H1 (cell line): ENCODE results near the gene MNS1. TPM values are rescaled to one million over a fixed set of nuclear protein-coding genes. Genes with fewer than 3 reads are reported as not detected.
"Not testable (repeated sequence)": the region's sequence is repeated elsewhere in the genome, so short reads cannot be mapped to it uniquely, and the experiment has no call there.

ENCODE experiments used
- CTCF ChIA-PET: fragments of 300-600 bp; sonication (Branson Sonifier 250); formaldehyde crosslinking; loops from one replicate; lab custom pipeline; 2021; ENCODE audit not compliant: partially characterized antibody; lab: Charles Lee
- POLR2A ChIA-PET: fragments of 300-600 bp; sonication (Branson Sonifier 250); formaldehyde crosslinking; loops from one replicate; lab custom pipeline; 2021; ENCODE audit warnings: inconsistent platforms; ENCODE audit not compliant: partially characterized antibody; lab: Charles Lee
- DNase-seq, 2 experiments: peaks; one replicate each; pipeline versions ENCODE4 v3.0.0 to v3.0.0-alpha.2; 2010 to 2022; ENCODE audit warnings: low spot score in 2 of 2, low read depth in 1 of 2, mixed read lengths in 1 of 2
- FAIRE-seq: peaks from 2 replicates; lab custom pipeline; 2011; peaks lifted over from hg19 to GRCh38; lab: Jason Lieb, UNC
- H2AFZ ChIP-seq: 2 replicates; pipeline ENCODE4 v1.8.1; 2012; ENCODE audit warnings: low read length, inconsistent platforms
- H2AK5ac ChIP-seq: 2 replicates; pipeline ENCODE4 v1.6.1; 2013; ENCODE audit warnings: low read depth, low read length
- H2BK120ac ChIP-seq: replicated peaks from 2 replicates; pipeline ENCODE3; 2013; ENCODE audit warnings: low read depth, low read length, inconsistent platforms
- H2BK12ac ChIP-seq: 2 replicates; pipeline ENCODE4 v1.6.1; 2013; ENCODE audit warnings: low read depth, low read length
- H2BK15ac ChIP-seq: 2 replicates; pipeline ENCODE4 v1.6.1; 2013; ENCODE audit warnings: low read length
- H2BK20ac ChIP-seq: 2 replicates; pipeline ENCODE4 v1.6.1; 2013; ENCODE audit warnings: low read length
- H2BK5ac ChIP-seq: 2 replicates; pipeline ENCODE4 v1.6.1; 2013; ENCODE audit warnings: low read depth, low read length
- H3K14ac ChIP-seq: 2 replicates; pipeline ENCODE4 v1.6.1; 2013; ENCODE audit warnings: inconsistent platforms; ENCODE audit not compliant: insufficient read length
- H3K18ac ChIP-seq: 2 replicates; pipeline ENCODE4 v1.6.1; 2013; ENCODE audit warnings: low read length; ENCODE audit errors: extremely low read depth
- H3K23ac ChIP-seq: 2 replicates; pipeline ENCODE4 v1.6.1; 2013; ENCODE audit warnings: inconsistent platforms; ENCODE audit not compliant: insufficient read length
- H3K23me2 ChIP-seq: 2 replicates; pipeline ENCODE4 v1.6.1; 2013; ENCODE audit warnings: low read depth, low read length
- H3K27ac ChIP-seq: 2 replicates; pipeline ENCODE4 v1.6.1; 2011; ENCODE audit warnings: low read depth, low read length, inconsistent platforms
- H3K27me3 ChIP-seq, 4 experiments: replicated peaks in 1 of 4; 1 replicate in 1 of 4; 2 replicates in 3 of 4; pipeline versions ENCODE4 v1.6.1 to v1.8.1; 2011 to 2013; ENCODE audit warnings: low read length in 3 of 4, mild to moderate bottlenecking in 3 of 4, inconsistent platforms in 2 of 4, mixed read lengths in 2 of 4, moderate library complexity in 1 of 4; ENCODE audit not compliant: control insufficient read depth in 3 of 4, insufficient read depth in 3 of 4; ENCODE audit errors: extremely low read depth in 1 of 4
- H3K36me3 ChIP-seq, 4 experiments: 2 replicates each; pipeline versions ENCODE4 v1.6.1 to v1.8.1; 2011 to 2013; ENCODE audit warnings: mild to moderate bottlenecking in 4 of 4, low read length in 3 of 4, moderate library complexity in 2 of 4, control low read depth in 1 of 4, inconsistent platforms in 1 of 4; ENCODE audit not compliant: insufficient read depth in 4 of 4, control insufficient read depth in 2 of 4
- H3K4ac ChIP-seq: replicated peaks from 2 replicates; pipeline ENCODE3; 2013; ENCODE audit warnings: low read length, low read depth, mixed read lengths, inconsistent platforms; ENCODE audit not compliant: insufficient read length
- H3K4me1 ChIP-seq, 4 experiments: replicated peaks in 1 of 4; 1 replicate in 1 of 4; 2 replicates in 3 of 4; pipeline versions ENCODE4 v1.6.1 to v1.8.1; 2011 to 2013; ENCODE audit warnings: low read length in 3 of 4, inconsistent platforms in 2 of 4, mixed read lengths in 1 of 4; ENCODE audit not compliant: insufficient read depth in 4 of 4, control insufficient read depth in 3 of 4
- H3K4me2 ChIP-seq, 2 experiments: 2 replicates each; pipeline versions ENCODE4 v1.6.1 to v1.8.1; 2011 to 2013; ENCODE audit warnings: low read depth in 2 of 2, low read length in 2 of 2, control low read depth in 1 of 2, inconsistent platforms in 1 of 2, mild to moderate bottlenecking in 1 of 2; ENCODE audit not compliant: insufficient read depth in 1 of 2
- H3K4me3 ChIP-seq, 4 experiments: fragments of 200-600, 300-600 bp in 1 of 4; sonication (generic), shearing (Covaris generic), sonication (Bioruptor Twin) in 1 of 4; 2 replicates each; pipeline versions ENCODE4 v1.5.1 to v1.8.1; 2011 to 2016; ENCODE audit warnings: low read length in 4 of 4, low read depth in 3 of 4, control low read depth in 2 of 4, inconsistent platforms in 2 of 4, mild to moderate bottlenecking in 2 of 4, mixed read lengths in 1 of 4, moderate library complexity in 1 of 4; ENCODE audit not compliant: insufficient read depth in 2 of 4; ENCODE audit errors: extremely low read depth in 1 of 4
- H3K56ac ChIP-seq: replicated peaks from 2 replicates; pipeline ENCODE3; 2013; ENCODE audit warnings: low read depth, mild to moderate bottlenecking, mixed read lengths, low read length, inconsistent platforms; ENCODE audit not compliant: insufficient read length
- H3K79me1 ChIP-seq: 2 replicates; pipeline ENCODE4 v1.6.1; 2013; ENCODE audit warnings: low read depth, low read length, control low read depth
- H3K79me2 ChIP-seq, 2 experiments: 2 replicates each; pipeline versions ENCODE4 v1.6.1 to v1.8.1; 2012 to 2013; ENCODE audit warnings: low read length in 2 of 2, mild to moderate bottlenecking in 2 of 2, inconsistent platforms in 1 of 2; ENCODE audit not compliant: insufficient read depth in 2 of 2, control insufficient read depth in 1 of 2
- H3K9ac ChIP-seq, 4 experiments: replicated peaks in 1 of 4; 1 replicate in 1 of 4; 2 replicates in 3 of 4; pipeline versions ENCODE4 v1.6.1 to v1.8.1; 2011 to 2013; ENCODE audit warnings: low read depth in 3 of 4, low read length in 3 of 4, control low read depth in 2 of 4, mild to moderate bottlenecking in 2 of 4, moderate library complexity in 2 of 4, inconsistent platforms in 1 of 4; ENCODE audit errors: extremely low read depth in 1 of 4
- H3K9me3 ChIP-seq, 2 experiments: 2 replicates each; pipeline versions ENCODE4 v1.6.1 to v1.8.1; 2012 to 2013; ENCODE audit warnings: mild to moderate bottlenecking in 2 of 2, moderate library complexity in 2 of 2, control low read depth in 1 of 2, inconsistent platforms in 1 of 2, low read depth in 1 of 2, low read length in 1 of 2, mixed read lengths in 1 of 2; ENCODE audit not compliant: insufficient read depth in 2 of 2
- H4K20me1 ChIP-seq, 2 experiments: replicated peaks in 1 of 2; 2 replicates each; pipeline versions ENCODE3 to v1.8.1; 2011 to 2013; ENCODE audit warnings: inconsistent platforms in 2 of 2, low read length in 2 of 2, mild to moderate bottlenecking in 1 of 2; ENCODE audit not compliant: insufficient read depth in 2 of 2, control insufficient read depth in 1 of 2
- H4K5ac ChIP-seq: 2 replicates; pipeline ENCODE4 v1.6.1; 2013; ENCODE audit warnings: low read length, low read depth, mixed read lengths, inconsistent platforms; ENCODE audit not compliant: insufficient read length
- H4K8ac ChIP-seq: 2 replicates; pipeline ENCODE4 v1.8.0; 2013; ENCODE audit warnings: mild to moderate bottlenecking, moderate library complexity, low read length, inconsistent platforms; ENCODE audit not compliant: insufficient read depth; ENCODE audit errors: extremely low read depth
- H4K91ac ChIP-seq: replicated peaks from 2 replicates; pipeline ENCODE3; 2013; ENCODE audit warnings: low read length, mixed read lengths, inconsistent platforms; ENCODE audit not compliant: insufficient read length
- JUN ChIP-seq: IDR thresholded peaks from 2 replicates; pipeline ENCODE4 v1.6.1; 2011; ENCODE audit warnings: low read depth, mild to moderate bottlenecking, improper control_type of control experiment, low read length
- WGBS, 2 experiments: shearing (Covaris generic) in 1 of 2; methylation state at CpG; one replicate each; pipeline versions ENCODE4 v1.1.6 to v1.1.7; 2013 to 2015; ENCODE audit warnings: low lambda C conversion rate in 2 of 2, mixed read lengths in 2 of 2, inconsistent platforms in 1 of 2, low coverage in 1 of 2, missing lambda C conversion rate in 1 of 2; ENCODE audit not compliant: insufficient replicate concordance in 2 of 2, insufficient coverage in 1 of 2, insufficient read length in 1 of 2; ENCODE audit errors: extremely low coverage in 1 of 2, missing lambda C conversion rate in 1 of 2; 5-methylcytosine and 5-hydroxymethylcytosine counted together
- polyA plus RNA-seq, 7 experiments: library from polyadenylated mRNA; depleted of rRNA in 3 of 7; stranded (reverse) in 5 of 7; unstranded in 2 of 7; fragments of >200 nt in 5 of 7; fragments of 200-250 nt in 2 of 7; gene quantifications; 1 replicate in 5 of 7; 2 replicates in 1 of 7; 4 replicates in 1 of 7; pipeline versions ENCODE4 v1.2.1 to v1.2.3, GENCODE V29; 2011 to 2013; ENCODE audit warnings: missing spikeins in 2 of 7, mixed read lengths in 2 of 7
- total RNA-seq: library from RNA; stranded (reverse); fragmentation: NEBNext Ultra II Directional; extraction: Animal tissue kit (Norgen Biotek cat#: 25700); gene quantifications from 2 replicates; pipeline ENCODE4 v1.2.1, GENCODE V29; 2021

The MNS1 gene
- total and polyA plus RNA-seq, 2 of the 8 experiments (the other 6 are each of a cell fraction or from before 2014, with no cell fraction given), result 0.57 TPM; not detected in 1

DNA sequence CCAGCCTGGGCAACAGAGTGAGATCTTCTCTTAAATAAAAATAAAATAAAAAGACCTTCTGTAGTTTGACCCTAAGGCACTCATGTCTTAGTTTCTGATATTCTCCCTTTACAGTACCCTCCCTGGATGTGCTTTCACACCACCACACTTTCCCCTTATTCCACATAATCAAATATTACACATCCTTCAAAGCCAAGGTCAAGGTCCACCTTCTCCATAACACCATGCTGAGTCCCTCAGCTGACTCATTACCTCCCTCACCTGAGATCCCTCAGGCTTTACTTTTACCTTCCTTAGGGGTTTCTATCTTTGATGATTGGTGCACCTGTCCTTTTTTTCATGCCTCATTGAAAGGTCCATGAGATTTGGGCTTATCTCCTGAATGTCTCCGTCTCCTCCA, 25.5 kb upstream of the MNS1 start (continued):
- no peak for TF ChIP-seq JUN

DNA sequence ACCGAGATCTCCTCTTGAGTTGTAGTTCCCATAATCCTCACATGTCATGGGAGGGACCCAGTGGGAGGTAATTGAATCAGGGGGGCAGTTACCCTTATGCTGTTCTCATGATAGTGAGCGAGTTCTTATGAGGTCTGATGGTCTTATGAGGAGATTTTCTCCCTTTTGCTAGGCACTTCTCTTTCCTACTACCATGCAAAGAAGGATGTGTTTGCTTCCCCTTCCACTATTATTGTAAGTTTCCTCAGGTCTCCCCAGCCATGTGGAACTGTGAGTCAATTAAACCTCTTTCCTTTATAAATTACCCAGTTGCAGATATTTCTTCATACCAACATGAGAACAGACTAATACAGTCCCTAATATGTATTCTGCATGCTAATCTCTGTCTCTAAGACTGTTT, 21.3 kb upstream of the MNS1 start:
- H3K14ac ChIP-seq, H3K18ac ChIP-seq, H2AK5ac ChIP-seq, H4K20me1 ChIP-seq, DNase-seq, H4K8ac ChIP-seq, H3K36me3 ChIP-seq, H2BK15ac ChIP-seq, H3K4ac ChIP-seq, H2BK120ac ChIP-seq, H2BK5ac ChIP-seq, H2BK20ac ChIP-seq, H3K9ac ChIP-seq, H2AFZ ChIP-seq, H2BK12ac ChIP-seq, H3K23ac ChIP-seq, CTCF ChIA-PET, H3K27me3 ChIP-seq, H3K4me1 ChIP-seq, H3K79me1 ChIP-seq, H3K56ac ChIP-seq, H3K4me3 ChIP-seq, H3K4me2 ChIP-seq, H3K23me2 ChIP-seq, H4K91ac ChIP-seq, H3K79me2 ChIP-seq, POLR2A ChIA-PET, H4K5ac ChIP-seq, FAIRE-seq, H3K27ac ChIP-seq: not testable (repeated sequence)
- WGBS, 2 experiments, result 92% methylated on average over 2 of the region's 2 CpGs; no CpG with 5 or more reads in 1 of the 2 experiments
- H3K9me3 ChIP-seq, result peaks cover 15% of the 10 kb centered on the region in 2 experiments; a peak in 3 of 4 replicates
